ENCODE results near the gene COBL. TPM values are rescaled to one million over a fixed set of nuclear protein-coding genes. Genes with fewer than 3 reads are reported as not detected.

Gene COBL
- total and polyA plus RNA-seq, 10 of the 15 experiments (the other 5 are each of a cell fraction or from before 2014, with no cell fraction given), result 0.21 TPM; not detected in 9

- TF ChIP-seq EZH2 (IDR thresholded peaks at IDR 0.05; ENCODE audit: borderline replicate concordance, control insufficient read depth, low read depth, low read length), result no peak
- TF ChIP-seq MLLT1 (IDR thresholded peaks at IDR 0.05), result no peak
- no peak for TF ChIP-seq BCL3 (IDR thresholded peaks at IDR 0.05; ENCODE audit: borderline replicate concordance, insufficient read depth, low read depth, low read length, poor library complexity, severe bottlenecking)
- TF ChIP-seq ZNF622 (IDR thresholded peaks at IDR 0.05), result no peak
- TF ChIP-seq PAX5 (IDR thresholded peaks at IDR 0.05; ENCODE audit: borderline replicate concordance, low read depth, low read length), result no peak
- TF ChIP-seq IRF5 (IDR thresholded peaks at IDR 0.05; ENCODE audit: borderline replicate concordance), result no peak
- no peak for TF ChIP-seq ATF2 (IDR thresholded peaks at IDR 0.05; ENCODE audit: low read length)
- no peak for TF ChIP-seq ZNF24 (IDR thresholded peaks at IDR 0.05)
- no peak for TF ChIP-seq CREB1 (IDR thresholded peaks at IDR 0.05; ENCODE audit: low read depth)
- TF ChIP-seq RELA (IDR thresholded peaks at IDR 0.05; ENCODE audit: borderline replicate concordance, partially characterized antibody), result no peak
- TF ChIP-seq RCOR1 (conservative IDR thresholded peaks at IDR 0.05; ENCODE audit: low read depth, low read length), result no peak
- no peak for TF ChIP-seq CEBPB (IDR thresholded peaks at IDR 0.05; ENCODE audit: borderline replicate concordance in 1 of 2, low read depth in 2 of 2, low read length in 2 of 2)
These were observed 86.3 kb downstream of the COBL start (continued) for GRCh38 chr7:51230324-51230625.

Measured in GM12878 (cell line).